Neuronal stem cell (in vitro differentiated cells): ENCODE results near the gene TUSC2.
A peak's percentile ranks its signal among the peaks of the same experiment; 100 is the strongest.

Experiments used
- DNase-seq: peaks from one replicate; pipeline ENCODE4 v3.0.0-alpha.2; 2013; ENCODE audit warnings: low spot score
- H2AFZ ChIP-seq: one replicate; pipeline ENCODE4 v1.6.1; 2013; ENCODE audit warnings: mild to moderate bottlenecking, low read length, inconsistent platforms
- H2AK5ac ChIP-seq: 2 replicates; pipeline ENCODE4 v1.6.1; 2013; ENCODE audit warnings: low read depth, mild to moderate bottlenecking, inconsistent platforms, low read length, moderate library complexity, mixed read lengths
- H2BK120ac ChIP-seq: 2 replicates; pipeline ENCODE4 v1.6.1; 2013; ENCODE audit warnings: low read depth, mild to moderate bottlenecking, inconsistent platforms, low read length, moderate library complexity, mixed read lengths
- H2BK12ac ChIP-seq: one replicate; pipeline ENCODE4 v1.6.1; 2013; ENCODE audit warnings: low read length, inconsistent platforms
- H2BK15ac ChIP-seq: 2 replicates; pipeline ENCODE4 v1.6.1; 2013; ENCODE audit warnings: mild to moderate bottlenecking, low read length, inconsistent platforms, mixed read lengths
- H2BK5ac ChIP-seq: one replicate; pipeline ENCODE4 v1.6.1; 2013; ENCODE audit warnings: inconsistent platforms, mild to moderate bottlenecking, low read length, moderate library complexity
- H3K14ac ChIP-seq: one replicate; pipeline ENCODE4 v1.6.1; 2013; ENCODE audit warnings: low read length, inconsistent platforms
- H3K18ac ChIP-seq: 2 replicates; pipeline ENCODE4 v1.6.1; 2013; ENCODE audit warnings: low read length, inconsistent platforms
- H3K23ac ChIP-seq: 2 replicates; pipeline ENCODE4 v1.6.1; 2013; ENCODE audit warnings: low read depth, mild to moderate bottlenecking, mixed read lengths, low read length, inconsistent platforms; ENCODE audit not compliant: poor library complexity
- H3K27ac ChIP-seq: replicated peaks from 3 replicates; pipeline ENCODE4 v1.5.1; 2013; ENCODE audit warnings: low read length, inconsistent platforms
- H3K27me3 ChIP-seq, 3 experiments: 2 replicates each; pipeline ENCODE4 v1.6.1; 2013; ENCODE audit warnings: low read length in 3 of 3, mild to moderate bottlenecking in 2 of 3, inconsistent platforms in 1 of 3, low read depth in 1 of 3, mixed read lengths in 1 of 3, moderate library complexity in 1 of 3; ENCODE audit not compliant: control insufficient read depth in 3 of 3, insufficient read depth in 3 of 3
- H3K36me3 ChIP-seq, 2 donors: replicated peaks in 1 of 2; 2 replicates each; pipeline ENCODE4 v1.6.1; 2013; ENCODE audit warnings: low read length in 2 of 2; ENCODE audit not compliant: control insufficient read depth in 2 of 2, insufficient read depth in 2 of 2
- H3K4ac ChIP-seq: 2 replicates; pipeline ENCODE4 v1.6.1; 2013; ENCODE audit warnings: inconsistent platforms, mild to moderate bottlenecking, low read length, moderate library complexity
- H3K4me1 ChIP-seq, 2 donors: 1 replicate in 1 of 2; 2 replicates in 1 of 2; pipeline ENCODE4 v1.6.1; 2013; ENCODE audit warnings: low read length in 2 of 2, low read depth in 1 of 2; ENCODE audit not compliant: control insufficient read depth in 2 of 2, insufficient read depth in 1 of 2
- H3K4me2 ChIP-seq: one replicate; pipeline ENCODE4 v1.6.1; 2013; ENCODE audit warnings: mild to moderate bottlenecking, low read length, inconsistent platforms; ENCODE audit not compliant: insufficient read depth, poor library complexity, severe bottlenecking
- H3K4me3 ChIP-seq, 2 donors: 2 replicates each; pipeline ENCODE4 v1.5.1; 2013; ENCODE audit warnings: low read length in 2 of 2, mild to moderate bottlenecking in 2 of 2, inconsistent platforms in 1 of 2, moderate library complexity in 1 of 2
- H3K79me1 ChIP-seq: one replicate; pipeline ENCODE4 v1.6.1; 2013; ENCODE audit warnings: low read depth, mild to moderate bottlenecking, inconsistent platforms, low read length, moderate library complexity
- H3K9ac ChIP-seq: one replicate; pipeline ENCODE4 v1.6.1; 2013; ENCODE audit warnings: mild to moderate bottlenecking, low read depth, low read length, inconsistent platforms; ENCODE audit not compliant: poor library complexity
- H3K9me3 ChIP-seq, 2 donors: replicated peaks in 1 of 2; 2 replicates each; pipeline versions ENCODE3 to v1.6.1; 2013; ENCODE audit warnings: low read length in 2 of 2, mild to moderate bottlenecking in 2 of 2, inconsistent platforms in 1 of 2, low read depth in 1 of 2, mixed read lengths in 1 of 2, moderate library complexity in 1 of 2; ENCODE audit not compliant: control insufficient read depth in 2 of 2, insufficient read depth in 1 of 2
- H4K8ac ChIP-seq: one replicate; pipeline ENCODE4 v1.6.1; 2013; ENCODE audit warnings: low read depth, mild to moderate bottlenecking, inconsistent platforms, low read length, moderate library complexity
- H4K91ac ChIP-seq: one replicate; pipeline ENCODE4 v1.6.1; 2013; ENCODE audit warnings: low read length, low read depth, mild to moderate bottlenecking, inconsistent platforms; ENCODE audit not compliant: poor library complexity
- WGBS, 2 donors: extraction: QIAGEN DNeasy Blood & Tissue Kit; methylation state at CpG; one replicate each; pipeline ENCODE4 v1.1.7; 2013; ENCODE audit warnings: missing lambda C conversion rate in 2 of 2, mixed read lengths in 1 of 2; ENCODE audit not compliant: insufficient read length in 2 of 2, insufficient replicate concordance in 1 of 2; ENCODE audit errors: extremely low coverage in 2 of 2; 5-methylcytosine and 5-hydroxymethylcytosine counted together

TUSC2 gene

GRCh38 chr3:50340448-50341329 lies 12.7 kb upstream of the TUSC2 start, which contains the start of gene RASSF1:
TSS of gene RASSF1 (minus strand) at chr3:50340836. CDS start at chr3:50340805, 31 bp downstream.
- peak within 1 kb of the TSS; percentile 46 for H2BK15ac ChIP-seq
- H4K91ac ChIP-seq, result no peak within 1 kb of the TSS
- peak within 1 kb of the TSS; percentile 47 for H2BK12ac ChIP-seq
- peaks cover 0 to 3% of the 10 kb centered on the region in 2 donors for H3K36me3 ChIP-seq
- WGBS, 2 donors, result no CpG with 5 or more reads among the region's 85 CpGs
- peak within 1 kb of the TSS; percentile 58 for H3K4me2 ChIP-seq
- peaks cover 16 to 67% (median 56%) of the 10 kb centered on the region in 3 experiments for H3K27me3 ChIP-seq
- peak within 1 kb of the TSS; percentile 47 for H3K14ac ChIP-seq
- H3K27ac ChIP-seq, result no peak within 1 kb of the TSS
- H3K23ac ChIP-seq, result peak within 1 kb of the TSS; percentile 83
- no peak within 1 kb of the TSS for H2BK120ac ChIP-seq
- no peak for DNase-seq
- peak within 1 kb of the TSS; percentile 27 for H2BK5ac ChIP-seq
- H3K9me3 ChIP-seq, result peaks cover 2 to 6% of the 10 kb centered on the region in 2 donors
- no peak within 1 kb of the TSS for H4K8ac ChIP-seq
- peaks cover 5% of the 10 kb centered on the region for H3K79me1 ChIP-seq
- peak within 1 kb of the TSS in 1 of 2 donors; percentile 71 for H3K4me3 ChIP-seq
- peak within 1 kb of the TSS; percentile 65 for H2AK5ac ChIP-seq
- H3K4me1 ChIP-seq, result peaks cover 13 to 17% of the 10 kb centered on the region in 2 donors
- peak within 1 kb of the TSS; percentile 69 for H2AFZ ChIP-seq
- peak within 1 kb of the TSS; percentile 93 for H3K18ac ChIP-seq
- no peak within 1 kb of the TSS for H3K4ac ChIP-seq
- H3K9ac ChIP-seq, result peak within 1 kb of the TSS; percentile 82

DNA sequence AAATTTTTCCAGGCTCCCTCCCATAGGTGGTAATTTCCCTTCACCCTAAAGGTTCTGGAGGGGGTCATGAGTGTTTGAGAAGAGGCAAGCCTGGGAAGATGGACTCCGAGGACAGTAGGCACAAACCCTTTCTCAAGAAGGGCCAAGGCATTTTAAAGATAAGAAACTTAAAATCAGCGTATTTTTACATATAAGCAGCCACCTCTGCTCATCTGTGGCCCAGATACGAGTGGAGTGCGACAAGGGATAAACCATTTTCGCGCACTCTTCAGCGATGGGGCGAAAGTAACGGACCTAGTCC lies 12.1 kb upstream of the TUSC2 start:
- Histone ChIP-seq H3K79me1 (peaks cover 6% of the 10 kb centered on the region), H3K27me3 (peaks cover 16 to 61% (median 54%) of the 10 kb centered on the region in 3 experiments), H2AK5ac (peak overlapping the region; percentile 65), H3K23ac (peak overlapping the region; percentile 83), H3K18ac (peak overlapping the region; percentile 93), H3K27ac (no peak overlapping the region), H2BK12ac (no peak overlapping the region), H3K4me2 (peak overlapping the region; percentile 58), H2BK5ac (no peak overlapping the region), H2BK15ac (no peak overlapping the region), H3K9me3 (peaks cover 2 to 6% of the 10 kb centered on the region in 2 donors), H3K4me1 (peaks cover 14 to 15% of the 10 kb centered on the region in 2 donors), H3K4me3 (no peak overlapping the region), H3K9ac (peak overlapping the region; percentile 82), H4K8ac (no peak overlapping the region), H3K4ac (no peak overlapping the region), H4K91ac (no peak overlapping the region), H3K14ac (peak overlapping the region; percentile 47), H3K36me3 (peaks cover 0 to 9% of the 10 kb centered on the region in 2 donors), H2AFZ (peak overlapping the region; percentile 69), H2BK120ac (no peak overlapping the region)
- WGBS, 2 donors, result no CpG with 5 or more reads among the region's 9 CpGs
- DNase-seq, result no peak

GRCh38 chr3:50339485-50340146 lies 11.6 kb upstream of the TUSC2 start:
- H2BK12ac ChIP-seq, result no peak overlapping the region
- H2BK15ac ChIP-seq, result no peak overlapping the region
- H4K8ac ChIP-seq, result no peak overlapping the region
- no CpG with 5 or more reads among the region's 14 CpGs for WGBS, 2 donors
- no peak overlapping the region for H3K4ac ChIP-seq
- no peak overlapping the region for H3K4me3 ChIP-seq
- peaks cover 16 to 56% (median 50%) of the 10 kb centered on the region in 3 experiments for H3K27me3 ChIP-seq
- peaks cover 13 to 14% of the 10 kb centered on the region in 2 donors for H3K4me1 ChIP-seq
- H3K23ac ChIP-seq, result no peak overlapping the region
- DNase-seq, result no peak
- H4K91ac ChIP-seq, result no peak overlapping the region
- H2AK5ac ChIP-seq, result no peak overlapping the region
- H3K14ac ChIP-seq, result no peak overlapping the region
- no peak overlapping the region for H3K27ac ChIP-seq
- H3K9me3 ChIP-seq, result peaks cover 2 to 6% of the 10 kb centered on the region in 2 donors
- H2BK120ac ChIP-seq, result no peak overlapping the region
- peaks cover 6% of the 10 kb centered on the region for H3K79me1 ChIP-seq
- H3K4me2 ChIP-seq, result no peak overlapping the region
- no peak overlapping the region for H2BK5ac ChIP-seq
- no peak overlapping the region for H3K18ac ChIP-seq
- peaks cover 0 to 11% of the 10 kb centered on the region in 2 donors for H3K36me3 ChIP-seq
- no peak overlapping the region for H3K9ac ChIP-seq
- no peak overlapping the region for H2AFZ ChIP-seq

GRCh38 chr3:50338965-50339364 lies 10.9 kb upstream of the TUSC2 start:
- H2AFZ ChIP-seq, result no peak overlapping the region
- no peak overlapping the region for H3K27ac ChIP-seq
- no peak overlapping the region for H2BK5ac ChIP-seq
- H3K4me2 ChIP-seq, result no peak overlapping the region
- DNase-seq, result no peak
- H3K27me3 ChIP-seq, result peaks cover 16 to 50% (median 50%) of the 10 kb centered on the region in 3 experiments
- H4K91ac ChIP-seq, result no peak overlapping the region
- H2BK120ac ChIP-seq, result no peak overlapping the region
- H3K4me1 ChIP-seq, result peaks cover 13 to 14% of the 10 kb centered on the region in 2 donors
- H3K14ac ChIP-seq, result no peak overlapping the region
- no peak overlapping the region for H3K9ac ChIP-seq
- peaks cover 6% of the 10 kb centered on the region for H3K79me1 ChIP-seq
- H3K36me3 ChIP-seq, result peaks cover under 1 to 18% of the 10 kb centered on the region in 2 donors
- H3K9me3 ChIP-seq, result peaks cover 2 to 6% of the 10 kb centered on the region in 2 donors
- no peak overlapping the region for H4K8ac ChIP-seq
- no peak overlapping the region for H3K18ac ChIP-seq
- no peak overlapping the region for H3K4ac ChIP-seq
- H3K23ac ChIP-seq, result no peak overlapping the region
- H3K4me3 ChIP-seq, result no peak overlapping the region
- WGBS, 2 donors, result no CpG with 5 or more reads among the region's 5 CpGs
- no peak overlapping the region for H2AK5ac ChIP-seq
- no peak overlapping the region for H2BK12ac ChIP-seq
- no peak overlapping the region for H2BK15ac ChIP-seq
